VCaP (cell line): ENCODE data around the gene ZNF615.
"Not testable (repeated sequence)": the region's sequence is repeated elsewhere in the genome, so short reads cannot be mapped to it uniquely, and the experiment has no call there.

ENCODE experiments used
- H3K27ac ChIP-seq: fragments of 450-650 bp; 2 replicates; pipeline ENCODE4 v1.5.1; 2017
- TF ChIP-seq, protein P1 (sequence below): fragments of 450-650 bp; conservative IDR thresholded peaks from 2 replicates; pipeline ENCODE4 v1.5.1; 2017; ENCODE audit warnings: mild to moderate bottlenecking, moderate library complexity

The ZNF615 gene

DNA sequence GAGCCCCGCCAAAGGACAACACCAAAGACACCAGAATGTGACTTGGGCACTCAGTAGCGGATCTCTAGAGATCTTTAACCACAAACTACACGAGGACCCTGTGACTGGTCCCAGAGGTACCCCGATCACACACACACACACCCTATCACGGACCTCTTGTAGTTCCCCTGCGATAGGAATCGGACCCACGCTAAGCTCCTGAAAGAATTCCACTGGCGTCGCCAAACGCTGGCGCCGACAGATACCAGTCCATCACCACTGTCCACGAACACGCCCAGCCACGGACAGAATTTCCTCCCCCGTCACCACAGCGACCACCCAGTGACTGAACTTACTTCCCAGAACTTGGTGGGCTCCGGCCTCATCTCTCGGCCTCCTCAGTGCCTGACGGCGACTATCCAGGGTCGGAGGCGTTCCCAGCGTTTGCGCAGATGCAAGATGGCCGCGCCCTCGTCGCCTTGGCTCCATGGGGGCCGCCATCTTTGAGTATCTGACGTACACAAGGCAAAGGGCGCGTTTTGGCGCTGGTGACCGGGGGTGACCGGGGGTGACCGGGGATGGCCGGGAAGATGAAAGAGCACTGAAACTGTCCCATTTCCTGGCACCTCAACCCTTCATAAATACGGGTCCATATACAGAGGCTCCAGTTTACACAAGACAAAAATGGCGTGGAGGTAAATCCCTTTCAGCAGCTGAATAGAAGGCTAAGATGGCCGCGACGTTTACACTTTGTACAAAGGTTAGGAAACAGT is at the start of gene ZNF615:
TSS of gene ZNF615 (minus strand) at position 406 of the 752 bp plus-strand sequence. CDS start 4,500 bp downstream, outside the sequence.
- peak within 1 kb of the TSS; percentile 92 for H3K27ac ChIP-seq
- TF ChIP-seq, protein P1, sequence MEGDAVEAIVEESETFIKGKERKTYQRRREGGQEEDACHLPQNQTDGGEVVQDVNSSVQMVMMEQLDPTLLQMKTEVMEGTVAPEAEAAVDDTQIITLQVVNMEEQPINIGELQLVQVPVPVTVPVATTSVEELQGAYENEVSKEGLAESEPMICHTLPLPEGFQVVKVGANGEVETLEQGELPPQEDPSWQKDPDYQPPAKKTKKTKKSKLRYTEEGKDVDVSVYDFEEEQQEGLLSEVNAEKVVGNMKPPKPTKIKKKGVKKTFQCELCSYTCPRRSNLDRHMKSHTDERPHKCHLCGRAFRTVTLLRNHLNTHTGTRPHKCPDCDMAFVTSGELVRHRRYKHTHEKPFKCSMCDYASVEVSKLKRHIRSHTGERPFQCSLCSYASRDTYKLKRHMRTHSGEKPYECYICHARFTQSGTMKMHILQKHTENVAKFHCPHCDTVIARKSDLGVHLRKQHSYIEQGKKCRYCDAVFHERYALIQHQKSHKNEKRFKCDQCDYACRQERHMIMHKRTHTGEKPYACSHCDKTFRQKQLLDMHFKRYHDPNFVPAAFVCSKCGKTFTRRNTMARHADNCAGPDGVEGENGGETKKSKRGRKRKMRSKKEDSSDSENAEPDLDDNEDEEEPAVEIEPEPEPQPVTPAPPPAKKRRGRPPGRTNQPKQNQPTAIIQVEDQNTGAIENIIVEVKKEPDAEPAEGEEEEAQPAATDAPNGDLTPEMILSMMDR = no peak

DNA sequence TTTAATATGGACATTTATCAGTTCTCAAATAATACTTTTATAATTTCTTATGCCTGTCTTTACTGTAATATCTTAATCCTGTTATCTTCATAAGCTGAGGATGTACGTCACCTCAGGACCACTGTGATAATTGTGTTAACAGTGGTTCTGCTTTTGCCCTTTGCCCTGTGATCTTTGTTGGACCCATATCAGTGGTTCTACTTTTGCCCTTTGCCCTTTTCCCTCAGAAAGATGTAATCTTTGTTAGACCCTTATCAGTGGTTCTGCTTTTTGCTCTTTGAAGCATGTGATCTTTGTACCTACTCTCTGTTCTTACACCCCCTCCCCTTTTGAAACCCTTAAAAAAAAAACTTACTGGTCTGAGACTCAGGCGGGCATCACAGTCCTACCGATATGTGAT is 48.5 kb upstream of the ZNF615 start:
- not testable (repeated sequence) for H3K27ac ChIP-seq

DNA sequence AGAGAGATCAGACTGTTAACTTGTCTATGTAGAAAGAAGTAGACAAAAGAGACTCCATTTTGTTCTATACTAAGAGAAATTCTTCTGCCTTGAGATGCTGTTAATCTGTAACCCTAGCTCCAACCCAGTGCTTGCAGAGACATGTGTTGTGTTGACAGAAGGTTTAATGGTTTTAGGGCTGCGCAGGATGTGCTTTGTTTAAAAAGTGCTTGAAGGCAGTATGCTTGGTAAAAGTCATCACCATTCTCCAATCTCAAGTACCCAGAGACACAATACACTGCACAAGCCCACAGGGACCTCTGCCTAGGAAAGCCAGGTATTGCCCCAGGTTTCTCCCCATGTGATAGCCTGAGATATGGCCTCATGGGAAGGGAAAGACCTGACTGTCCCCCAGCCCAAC is 43.7 kb upstream of the ZNF615 start:
- peak overlapping the region; percentile 97 for H3K27ac ChIP-seq

DNA sequence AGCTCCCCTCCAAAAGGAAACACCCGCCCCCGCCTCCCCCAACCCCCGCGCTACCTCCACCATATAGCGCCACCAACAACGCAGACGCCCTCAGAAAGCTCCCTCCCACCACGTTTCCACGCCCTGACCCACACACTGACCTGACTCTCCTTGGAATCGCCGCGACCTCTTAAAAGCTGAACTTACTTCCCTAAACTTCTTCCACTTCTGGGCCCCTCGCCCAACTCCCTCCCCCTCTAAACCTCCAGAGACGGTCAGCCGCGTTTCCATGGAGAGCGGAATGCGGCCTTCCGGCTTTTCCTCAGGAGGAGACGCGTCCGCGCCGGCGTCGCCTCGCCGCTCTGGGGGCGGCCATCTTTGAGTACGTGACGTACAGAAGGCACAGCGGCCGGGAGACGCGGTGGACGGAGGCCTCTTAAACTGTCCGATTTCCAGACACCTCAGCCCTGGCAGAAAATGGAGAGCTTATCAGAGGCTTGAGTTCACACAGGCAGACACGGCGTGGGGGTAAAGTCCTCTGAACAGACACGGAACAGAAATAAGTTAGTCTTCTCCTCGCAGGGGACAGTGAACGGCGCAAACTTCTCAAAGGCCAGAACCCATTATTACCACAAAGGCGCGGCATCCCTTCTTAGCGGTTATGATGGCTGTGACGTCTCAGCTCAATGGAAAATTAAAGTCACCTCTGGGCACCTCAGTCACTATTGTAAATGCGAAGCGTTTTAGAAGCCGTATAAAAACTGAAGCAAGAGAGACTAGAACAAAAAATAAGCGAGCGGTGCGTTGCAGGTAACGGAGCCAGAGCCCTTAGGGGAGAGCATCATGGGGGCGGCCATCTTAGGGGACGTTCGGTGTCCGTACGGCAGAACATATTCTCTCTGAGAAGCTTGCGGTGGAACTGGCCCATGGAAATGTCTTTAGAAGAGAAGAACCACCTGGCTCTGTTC is 40.8 kb upstream of the ZNF615 start, which contains the start of gene ZNF432:
TSS of gene ZNF432 (minus strand) at position 284 of the 947 bp plus-strand sequence. CDS start 1,970 bp downstream, outside the sequence.
- TF ChIP-seq, protein P1 = no peak

DNA sequence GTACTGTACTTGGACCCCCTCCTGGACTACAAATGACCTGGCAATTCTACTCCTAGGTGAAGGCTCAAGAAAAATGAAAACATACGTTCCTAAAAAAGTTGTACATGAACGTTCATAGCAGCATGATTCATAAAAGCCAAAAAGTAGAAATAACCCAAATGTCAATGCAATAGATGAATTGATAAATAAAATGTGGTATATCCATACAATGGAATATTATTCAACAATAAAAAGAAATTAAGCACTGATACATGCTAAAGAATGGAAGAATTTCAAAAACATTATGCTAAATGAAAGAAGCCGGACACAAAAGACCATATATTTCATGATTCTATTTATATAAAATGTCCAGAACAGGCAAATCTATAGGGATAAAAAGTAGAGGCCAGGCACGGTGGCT is 31.2 kb upstream of the ZNF615 start:
- TF ChIP-seq, protein P1 = no peak
- no peak overlapping the region for H3K27ac ChIP-seq

More for the DNA sequence above, 40.8 kb upstream of the ZNF615 start, which contains the start of gene ZNF432:
- peak within 1 kb of the TSS; percentile 97 for H3K27ac ChIP-seq

DNA sequence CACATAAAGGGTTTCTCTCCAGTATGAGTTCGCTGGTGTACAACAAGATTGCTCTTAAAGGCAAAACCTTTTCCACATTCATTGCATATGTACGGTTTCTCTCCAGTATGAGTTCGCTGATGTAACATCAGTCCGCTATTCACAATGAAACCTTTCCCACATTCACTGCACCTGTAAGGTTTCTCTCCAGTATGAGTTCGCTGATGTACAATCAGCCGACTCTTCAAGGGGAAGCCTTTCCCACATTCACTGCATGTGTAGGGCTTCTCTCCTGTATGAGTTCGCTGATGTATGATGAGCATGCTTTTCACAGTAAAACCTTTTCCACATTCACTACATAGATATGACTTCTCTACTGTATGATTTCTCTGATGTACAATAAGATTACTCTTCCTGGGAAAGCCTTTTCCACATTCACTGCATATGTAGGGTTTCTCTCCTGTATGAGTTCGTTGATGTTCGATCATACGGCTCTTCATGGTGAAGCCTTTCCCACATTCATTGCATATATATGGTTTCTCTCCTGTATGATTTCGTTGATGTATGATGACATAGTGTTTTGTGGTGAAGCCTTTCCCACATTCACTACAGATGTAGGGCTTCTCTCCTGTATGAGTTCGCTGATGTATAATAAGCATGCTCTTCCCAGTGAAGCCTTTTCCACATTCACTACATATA is 26.2 kb upstream of the ZNF615 start:
- TF ChIP-seq, protein P1 = no peak
- H3K27ac ChIP-seq = no peak overlapping the region

DNA sequence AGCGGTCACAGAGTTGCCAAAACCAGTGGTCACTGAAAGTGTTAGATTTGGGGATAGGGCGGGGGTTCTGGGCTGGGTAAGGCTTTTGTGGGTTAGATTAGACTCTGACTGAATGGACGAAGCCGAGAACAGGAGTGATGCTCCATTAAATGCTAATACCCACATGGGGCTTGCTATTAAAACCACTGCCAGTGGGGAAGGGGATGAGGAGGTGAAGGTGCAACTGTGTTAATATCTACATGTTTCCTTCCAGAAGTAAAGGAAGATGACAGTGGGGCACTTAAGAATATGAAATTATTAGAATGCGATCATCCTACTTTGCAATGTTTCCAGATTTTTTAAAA is 20.7 kb upstream of the ZNF615 start:
- peak overlapping the region; percentile 100 for H3K27ac ChIP-seq
- TF ChIP-seq, protein P1 = no peak
